ENCODE data around the gene TAS2R39. TPM values are rescaled to one million over a fixed set of nuclear protein-coding genes. Genes with fewer than 3 reads are reported as not detected.

The TAS2R39 gene
- total RNA-seq, 1 experiment from 2014 or later, result not detected

- no peaks in the 10 kb centered on the region for H3K36me3 ChIP-seq (ENCODE audit: insufficient read depth, low read length, poor library complexity, severe bottlenecking)
- DNase-seq (ENCODE audit: low spot score), result peak; percentile 90
- intact Hi-C loops (cut with micrococcal nuclease; ENCODE audit: unreplicated experiment), result loop anchor here (1.0 to 2.0 kb wide), 3 partner anchors 207 to 360 kb away; partner anchors contain the start of gene EPHB6
- ChIA-PET POLR2A (ENCODE audit: low non-redundant PET) (interaction anchor here (0.5 kb wide), 1 partner anchor 1223 kb away, joined by 3 read pairs; no protein-coding TSS in a partner anchor), CTCF (interaction anchor here (0.5 to 2.7 kb wide), 17 partner anchors 9 to 611 kb away, joined by 3 to 54 read pairs (median 5); partner anchors contain the start of gene GSTK1)
- no peaks in the 10 kb centered on the region for H3K9me3 ChIP-seq (ENCODE audit: low read depth, low read length, poor library complexity, severe bottlenecking)
- H3K4me1 ChIP-seq (ENCODE audit: insufficient read depth, low read length, poor library complexity, severe bottlenecking), result no peaks in the 10 kb centered on the region
- no TSS peak for BruUV-seq (replicated peaks)
- TF ChIP-seq EZH2 (IDR thresholded peaks at IDR 0.05; ENCODE audit: borderline replicate concordance, low read depth, low read length, poor library complexity, severe bottlenecking) (no peak), CTCF (conservative IDR thresholded peaks at IDR 0.05; ENCODE audit: low read depth, low read length) (peak; percentile 100)
- no peak overlapping the region for H3K27ac ChIP-seq (ENCODE audit: low read depth, low read length, poor library complexity, severe bottlenecking)
- no peak overlapping the region for H3K4me3 ChIP-seq (ENCODE audit: low read depth, low read length, poor library complexity, severe bottlenecking)
- H3K27me3 ChIP-seq (replicated peaks; ENCODE audit: insufficient read depth, low read depth, low read length, poor library complexity), result no peaks in the 10 kb centered on the region
These were observed 31.8 kb downstream of the TAS2R39 start for GRCh38 chr7:143214789-143215679.

- H3K36me3 ChIP-seq (ENCODE audit: insufficient read depth, low read length, poor library complexity, severe bottlenecking), result no peaks in the 10 kb centered on the region
These were observed 32.9 kb downstream of the TAS2R39 start for GRCh38 chr7:143216151-143216550.

GRCh38 chr7:143216686-143217085 is 33.5 kb downstream of the TAS2R39 start:
- no peak for TF ChIP-seq CTCF (conservative IDR thresholded peaks at IDR 0.05; ENCODE audit: low read depth, low read length)
- H3K36me3 ChIP-seq (ENCODE audit: insufficient read depth, low read length, poor library complexity, severe bottlenecking), result no peaks in the 10 kb centered on the region
- peaks cover under 1% of the 10 kb centered on the region for H3K27me3 ChIP-seq (replicated peaks; ENCODE audit: insufficient read depth, low read depth, low read length, poor library complexity)
- DNase-seq (ENCODE audit: low spot score), result no peak
- ChIA-PET CTCF (interaction anchor here (2.7 kb wide), 1 partner anchor 210 kb away, joined by 54 read pairs; no protein-coding TSS in a partner anchor), POLR2A (ENCODE audit: low non-redundant PET) (no interaction called here)
- no peak overlapping the region for H3K4me3 ChIP-seq (ENCODE audit: low read depth, low read length, poor library complexity, severe bottlenecking)
- BruUV-seq (replicated peaks), result no TSS peak
- H3K9me3 ChIP-seq (ENCODE audit: low read depth, low read length, poor library complexity, severe bottlenecking), result no peaks in the 10 kb centered on the region
- intact Hi-C loops (cut with micrococcal nuclease; ENCODE audit: unreplicated experiment), result no loop called here
- H3K27ac ChIP-seq (ENCODE audit: low read depth, low read length, poor library complexity, severe bottlenecking), result no peak overlapping the region
- no peaks in the 10 kb centered on the region for H3K4me1 ChIP-seq (ENCODE audit: insufficient read depth, low read length, poor library complexity, severe bottlenecking)

More at GRCh38 chr7:143216151-143216550, 32.9 kb downstream of the TAS2R39 start:
- H3K9me3 ChIP-seq (ENCODE audit: low read depth, low read length, poor library complexity, severe bottlenecking), result no peaks in the 10 kb centered on the region
- H3K27me3 ChIP-seq (replicated peaks; ENCODE audit: insufficient read depth, low read depth, low read length, poor library complexity), result no peaks in the 10 kb centered on the region
- no TSS peak for BruUV-seq (replicated peaks)
- intact Hi-C loops (cut with micrococcal nuclease; ENCODE audit: unreplicated experiment), result no loop called here
- no peak overlapping the region for H3K4me3 ChIP-seq (ENCODE audit: low read depth, low read length, poor library complexity, severe bottlenecking)
- CTCF ChIA-PET, result interaction anchor here (2.4 to 2.7 kb wide), 2 partner anchors 209 to 343 kb away, joined by 16 to 54 read pairs; no protein-coding TSS in a partner anchor
- no peaks in the 10 kb centered on the region for H3K4me1 ChIP-seq (ENCODE audit: insufficient read depth, low read length, poor library complexity, severe bottlenecking)
- DNase-seq (ENCODE audit: low spot score), result no peak
- no peak overlapping the region for H3K27ac ChIP-seq (ENCODE audit: low read depth, low read length, poor library complexity, severe bottlenecking)
- no peak for TF ChIP-seq EZH2 (IDR thresholded peaks at IDR 0.05; ENCODE audit: borderline replicate concordance, low read depth, low read length, poor library complexity, severe bottlenecking)
- no peak for TF ChIP-seq CTCF (conservative IDR thresholded peaks at IDR 0.05; ENCODE audit: low read depth, low read length)
- POLR2A ChIA-PET (ENCODE audit: low non-redundant PET), result no interaction called here
